SK-N-SH treated with all-trans-retinoic acid at 6 μM for 48 hours (cell line): ENCODE data around the gene CABP4.

Source experiments
- ARNTL ChIP-seq: fragments of 450-650 bp; formaldehyde crosslinking; IDR thresholded peaks from 2 replicates; pipeline ENCODE4 v1.5.0; 2020; ENCODE audit warnings: low read depth, mild to moderate bottlenecking, moderate library complexity, borderline replicate concordance
- CREB5 ChIP-seq: fragments of 250-450 bp; sonication (Bioruptor Pico); IDR thresholded peaks from 2 replicates; pipeline ENCODE4 v1.5.1; 2020; ENCODE audit warnings: low read depth, mild to moderate bottlenecking, moderate library complexity
- CSDC2 ChIP-seq: fragments of 250-450 bp; sonication (Bioruptor Pico); IDR thresholded peaks from 2 replicates; pipeline ENCODE4 v1.5.0; 2020; ENCODE audit warnings: mild to moderate bottlenecking, moderate library complexity
- ISL1 ChIP-seq: fragments of 250-450 bp; sonication (Bioruptor Pico); IDR thresholded peaks from 2 replicates; pipeline ENCODE4 v2.1.2; 2022; ENCODE audit warnings: mild to moderate bottlenecking, moderate library complexity
- PATZ1 ChIP-seq: fragments of 250-450 bp; sonication (Bioruptor Pico); IDR thresholded peaks from 2 replicates; pipeline ENCODE4 v1.8.0; 2020; ENCODE audit warnings: mild to moderate bottlenecking, moderate library complexity, borderline replicate concordance
- TCF4 ChIP-seq: fragments of 250-450 bp; sonication (Bioruptor Pico); IDR thresholded peaks from 2 replicates; pipeline ENCODE4 v1.8.0; 2021; ENCODE audit warnings: mild to moderate bottlenecking, moderate library complexity, borderline replicate concordance
- ZNF8 ChIP-seq: fragments of 450-650 bp; formaldehyde crosslinking; IDR thresholded peaks from 2 replicates; pipeline ENCODE4 v1.5.0; 2020; ENCODE audit warnings: mild to moderate bottlenecking, moderate library complexity

GRCh38 chr11:67463680-67464410 lies 8.7 kb downstream of the CABP4 start:
- TF ChIP-seq ARNTL (CRISPR knock-in tag) (no peak), CSDC2 (CRISPR knock-in tag) (no peak), ZNF8 (CRISPR knock-in tag) (no peak), ISL1 (CRISPR knock-in tag) (no peak), CREB5 (no peak), TCF4 (no peak), PATZ1 (CRISPR knock-in tag) (no peak)
